ENCODE data around the gene ZDHHC17.

The ZDHHC17 gene

GRCh38 chr12:76740501-76740900, 23.4 kb upstream of the ZDHHC17 start:
- H2BK12ac ChIP-seq (ENCODE audit: low read length): no peak overlapping the region
- no peaks in the 10 kb centered on the region for H3K79me2 ChIP-seq (ENCODE audit: control insufficient read depth, insufficient read depth, low read length, poor library complexity)
- DNase-seq: peak; percentile 55 to 75
- no peak overlapping the region for H3K4ac ChIP-seq (ENCODE audit: low read depth, low read length)
- H3K23ac ChIP-seq (ENCODE audit: low read length): no peak overlapping the region
- H3K18ac ChIP-seq (ENCODE audit: low read length): no peak overlapping the region
- H3K36me3 ChIP-seq (ENCODE audit: control insufficient read depth in 1 of 2, insufficient read depth in 2 of 2, low read length in 2 of 2): peaks cover 0 to 3% of the 10 kb centered on the region in 2 experiments
- H2BK120ac ChIP-seq (ENCODE audit: insufficient read depth, low read length, poor library complexity): no peak overlapping the region
- no peak overlapping the region for H4K8ac ChIP-seq (ENCODE audit: low read depth, low read length)
- no peak overlapping the region for H4K12ac ChIP-seq (ENCODE audit: low read depth, low read length)
- H2BK5ac ChIP-seq (ENCODE audit: low read depth, low read length, poor library complexity): no peak overlapping the region
- peaks cover 5% of the 10 kb centered on the region for H3K9me3 ChIP-seq (ENCODE audit: insufficient read depth, low read depth, low read length)
- peaks cover 11% of the 10 kb centered on the region for H3K79me1 ChIP-seq (ENCODE audit: low read length)
- H2AFZ ChIP-seq (ENCODE audit: insufficient read depth, low read length, poor library complexity): no peak overlapping the region
- no peak overlapping the region for H3K4me2 ChIP-seq (ENCODE audit: low read length)
- H3K4me3 ChIP-seq (ENCODE audit: low read depth, low read length): no peak overlapping the region
- peaks cover 7 to 11% of the 10 kb centered on the region in 2 experiments for H3K4me1 ChIP-seq (ENCODE audit: control insufficient read depth in 1 of 2, insufficient read depth in 2 of 2, low read length in 2 of 2)
- peak overlapping the region; percentile 32 for H3K27ac ChIP-seq (ENCODE audit: low read depth, low read length)
- H4K91ac ChIP-seq (ENCODE audit: low read depth, low read length): no peak overlapping the region
- WGBS (ENCODE audit: extremely low coverage, insufficient coverage, insufficient read length): no CpG with 5 or more reads among the region's 8 CpGs
- no peaks in the 10 kb centered on the region for H3K27me3 ChIP-seq (ENCODE audit: insufficient read depth, low read length)
- H3K9ac ChIP-seq (ENCODE audit: low read length): no peak overlapping the region
- H3K14ac ChIP-seq (ENCODE audit: low read length): no peak overlapping the region
- no peak overlapping the region for H2AK5ac ChIP-seq (ENCODE audit: low read length)

- Histone ChIP-seq H3K79me2 (ENCODE audit: control insufficient read depth, insufficient read depth, low read length, poor library complexity) (no peaks in the 10 kb centered on the region), H3K4me2 (ENCODE audit: low read length) (no peak overlapping the region), H3K4me1 (ENCODE audit: control insufficient read depth in 1 of 2, insufficient read depth in 2 of 2, low read length in 2 of 2) (no peaks in the 10 kb centered on the region), H3K9me3 (ENCODE audit: insufficient read depth, low read depth, low read length) (no peaks in the 10 kb centered on the region), H3K23ac (ENCODE audit: low read length) (no peak overlapping the region), H3K27ac (ENCODE audit: low read depth, low read length) (no peak overlapping the region), H3K27me3 (ENCODE audit: insufficient read depth, low read length) (no peaks in the 10 kb centered on the region), H2BK120ac (ENCODE audit: insufficient read depth, low read length, poor library complexity) (no peak overlapping the region), H2AFZ (ENCODE audit: insufficient read depth, low read length, poor library complexity) (no peak overlapping the region), H2BK5ac (ENCODE audit: low read depth, low read length, poor library complexity) (no peak overlapping the region), H2BK12ac (ENCODE audit: low read length) (no peak overlapping the region), H3K18ac (ENCODE audit: low read length) (no peak overlapping the region), H4K91ac (ENCODE audit: low read depth, low read length) (no peak overlapping the region), H3K79me1 (ENCODE audit: low read length) (no peaks in the 10 kb centered on the region), H4K12ac (ENCODE audit: low read depth, low read length) (no peak overlapping the region), H4K8ac (ENCODE audit: low read depth, low read length) (no peak overlapping the region), H3K4me3 (ENCODE audit: low read depth, low read length) (no peak overlapping the region), H3K14ac (ENCODE audit: low read length) (no peak overlapping the region), H2AK5ac (ENCODE audit: low read length) (no peak overlapping the region), H3K9ac (ENCODE audit: low read length) (no peak overlapping the region), H3K4ac (ENCODE audit: low read depth, low read length) (no peak overlapping the region), H3K36me3 (ENCODE audit: control insufficient read depth in 1 of 2, insufficient read depth in 2 of 2, low read length in 2 of 2) (no peaks in the 10 kb centered on the region)
- DNase-seq: no peak
- no CpG with 5 or more reads among the region's 2 CpGs for WGBS (ENCODE audit: extremely low coverage, insufficient coverage, insufficient read length)
Observed at GRCh38 chr12:76745343-76745742, 18.6 kb upstream of the ZDHHC17 start.

- H2BK5ac ChIP-seq (ENCODE audit: low read depth, low read length, poor library complexity): no peak overlapping the region
- H3K14ac ChIP-seq (ENCODE audit: low read length): no peak overlapping the region
- H3K4me1 ChIP-seq (ENCODE audit: control insufficient read depth in 1 of 2, insufficient read depth in 2 of 2, low read length in 2 of 2): no peaks in the 10 kb centered on the region
- H3K36me3 ChIP-seq (ENCODE audit: control insufficient read depth in 1 of 2, insufficient read depth in 2 of 2, low read length in 2 of 2): no peaks in the 10 kb centered on the region
- H4K8ac ChIP-seq (ENCODE audit: low read depth, low read length): no peak overlapping the region
- WGBS (ENCODE audit: extremely low coverage, insufficient coverage, insufficient read length): no CpG with 5 or more reads among the region's 1 CpG
- H3K4ac ChIP-seq (ENCODE audit: low read depth, low read length): no peak overlapping the region
- H3K4me2 ChIP-seq (ENCODE audit: low read length): no peak overlapping the region
- H4K91ac ChIP-seq (ENCODE audit: low read depth, low read length): no peak overlapping the region
- H3K27me3 ChIP-seq (ENCODE audit: insufficient read depth, low read length): no peaks in the 10 kb centered on the region
- no peak overlapping the region for H3K23ac ChIP-seq (ENCODE audit: low read length)
- H3K79me2 ChIP-seq (ENCODE audit: control insufficient read depth, insufficient read depth, low read length, poor library complexity): no peaks in the 10 kb centered on the region
- H3K27ac ChIP-seq (ENCODE audit: low read depth, low read length): no peak overlapping the region
- DNase-seq: no peak
- no peak overlapping the region for H2BK120ac ChIP-seq (ENCODE audit: insufficient read depth, low read length, poor library complexity)
- no peak overlapping the region for H4K12ac ChIP-seq (ENCODE audit: low read depth, low read length)
- no peaks in the 10 kb centered on the region for H3K79me1 ChIP-seq (ENCODE audit: low read length)
- H2AK5ac ChIP-seq (ENCODE audit: low read length): no peak overlapping the region
- no peak overlapping the region for H3K4me3 ChIP-seq (ENCODE audit: low read depth, low read length)
- no peak overlapping the region for H3K9ac ChIP-seq (ENCODE audit: low read length)
- H3K18ac ChIP-seq (ENCODE audit: low read length): no peak overlapping the region
- no peaks in the 10 kb centered on the region for H3K9me3 ChIP-seq (ENCODE audit: insufficient read depth, low read depth, low read length)
- no peak overlapping the region for H2BK12ac ChIP-seq (ENCODE audit: low read length)
- no peak overlapping the region for H2AFZ ChIP-seq (ENCODE audit: insufficient read depth, low read length, poor library complexity)
Observed at GRCh38 chr12:76746516-76746915, 17.4 kb upstream of the ZDHHC17 start.

- Histone ChIP-seq H3K18ac (ENCODE audit: low read length) (no peak overlapping the region), H3K79me2 (ENCODE audit: control insufficient read depth, insufficient read depth, low read length, poor library complexity) (no peaks in the 10 kb centered on the region), H4K8ac (ENCODE audit: low read depth, low read length) (no peak overlapping the region), H3K4ac (ENCODE audit: low read depth, low read length) (no peak overlapping the region), H2BK12ac (ENCODE audit: low read length) (no peak overlapping the region), H2AK5ac (ENCODE audit: low read length) (no peak overlapping the region), H3K27me3 (ENCODE audit: insufficient read depth, low read length) (no peaks in the 10 kb centered on the region), H3K4me1 (ENCODE audit: control insufficient read depth in 1 of 2, insufficient read depth in 2 of 2, low read length in 2 of 2) (no peaks in the 10 kb centered on the region), H3K9ac (ENCODE audit: low read length) (no peak overlapping the region), H2BK5ac (ENCODE audit: low read depth, low read length, poor library complexity) (no peak overlapping the region), H3K9me3 (ENCODE audit: insufficient read depth, low read depth, low read length) (no peaks in the 10 kb centered on the region), H3K14ac (ENCODE audit: low read length) (no peak overlapping the region), H3K36me3 (ENCODE audit: control insufficient read depth in 1 of 2, insufficient read depth in 2 of 2, low read length in 2 of 2) (no peaks in the 10 kb centered on the region), H3K4me3 (ENCODE audit: low read depth, low read length) (no peak overlapping the region), H3K4me2 (ENCODE audit: low read length) (no peak overlapping the region), H3K79me1 (ENCODE audit: low read length) (no peaks in the 10 kb centered on the region), H4K91ac (ENCODE audit: low read depth, low read length) (no peak overlapping the region), H2AFZ (ENCODE audit: insufficient read depth, low read length, poor library complexity) (no peak overlapping the region), H4K12ac (ENCODE audit: low read depth, low read length) (no peak overlapping the region), H3K27ac (ENCODE audit: low read depth, low read length) (no peak overlapping the region), H2BK120ac (ENCODE audit: insufficient read depth, low read length, poor library complexity) (no peak overlapping the region), H3K23ac (ENCODE audit: low read length) (no peak overlapping the region)
- no CpG with 5 or more reads among the region's 2 CpGs for WGBS (ENCODE audit: extremely low coverage, insufficient coverage, insufficient read length)
- no peak for DNase-seq
Observed at GRCh38 chr12:76747245-76747644, 16.7 kb upstream of the ZDHHC17 start.

Measured in trophoblast cell (in vitro differentiated cells and primary cell).